ENCODE measurements around the gene C12orf54.

DNA sequence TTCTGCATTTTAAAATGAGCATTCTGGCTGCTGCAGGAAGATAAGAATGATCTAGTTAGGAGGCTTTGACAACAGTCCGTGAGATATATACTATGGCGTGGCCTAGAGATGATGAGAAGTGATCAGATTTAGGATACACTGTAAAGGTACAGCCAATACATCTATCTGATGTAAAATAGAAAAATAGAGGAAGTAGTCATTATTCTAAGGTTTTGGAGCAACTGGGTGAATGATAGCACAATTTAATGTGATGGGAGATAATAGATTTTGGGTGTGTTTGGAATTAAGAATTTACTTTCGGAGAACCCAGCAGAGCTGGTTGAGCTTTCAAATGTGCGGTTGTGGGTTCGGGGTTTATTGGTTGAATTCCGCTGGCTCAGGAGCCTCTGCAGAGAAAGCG is 10.0 kb upstream of the C12orf54 start, which contains the start of gene ANP32D:
- no peak for TF ChIP-seq CTCF (IDR thresholded peaks at IDR 0.05; ENCODE audit: insufficient read depth, low read depth, low read length)
- TF ChIP-seq EZH2 (IDR thresholded peaks at IDR 0.05; ENCODE audit: insufficient read depth, low read length): no peak
